Measurements from ENCODE around the gene EREG.
A peak's percentile ranks its signal among the peaks of the same experiment; 100 is the strongest.
"Not testable (repeated sequence)": the region's sequence is repeated elsewhere in the genome, so short reads cannot be mapped to it uniquely, and the experiment has no call there.

The EREG gene

GRCh38 chr4:74391346-74391745 lies 26.4 kb downstream of the EREG start:
- H3K4me3 ChIP-seq (ENCODE audit: low read depth, low read length) = no peak overlapping the region
- in situ Hi-C loops (cut with HindIII; ENCODE audit: low pct_ligation_motif_present, low sequenced_read_pairs) = loop anchor here (25.0 kb wide), 1 partner anchor 146 kb away; no protein-coding TSS in a partner anchor
- no peak overlapping the region for H3K27ac ChIP-seq
- no peak for DNase-seq
- H3K36me3 ChIP-seq (replicated peaks) = no peaks in the 10 kb centered on the region
- TF ChIP-seq CTCF (IDR thresholded peaks at IDR 0.05; ENCODE audit: low read depth, low read length, missing control alignments) = no peak
- no peaks in the 10 kb centered on the region for H3K27me3 ChIP-seq (replicated peaks)

DNA sequence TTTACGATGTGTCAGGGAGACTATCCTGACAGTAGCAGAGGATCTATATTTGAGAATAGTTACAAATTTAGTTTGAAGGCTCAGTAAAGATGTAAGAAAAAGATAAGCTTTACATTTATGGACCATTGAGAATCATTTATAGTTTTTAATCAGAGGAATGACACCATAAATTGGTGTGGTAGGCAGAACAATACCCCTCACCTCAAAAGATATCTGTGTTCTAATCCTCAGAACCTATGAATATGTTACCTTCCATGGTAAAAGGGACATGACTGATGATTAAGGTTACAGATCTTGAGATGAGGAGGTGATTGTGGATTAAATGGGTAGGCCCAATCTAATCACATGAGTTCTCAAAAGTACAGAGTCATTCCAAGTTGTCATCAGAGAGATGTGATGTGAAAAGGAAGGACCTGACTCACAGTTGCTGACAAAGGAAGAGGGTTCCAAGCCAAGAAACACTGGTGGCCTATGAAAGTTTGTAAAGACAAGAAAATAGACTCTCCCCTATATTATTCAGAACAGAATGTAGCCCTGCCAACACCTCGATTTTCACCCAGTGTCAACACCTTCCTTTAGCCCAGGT lies 27.0 kb downstream of the EREG start:
- Histone ChIP-seq H3K36me3 (replicated peaks) (no peaks in the 10 kb centered on the region), H3K4me3 (ENCODE audit: low read depth, low read length) (no peak overlapping the region), H3K27me3 (replicated peaks) (no peaks in the 10 kb centered on the region), H3K27ac (no peak overlapping the region)
- in situ Hi-C loops (cut with HindIII; ENCODE audit: low pct_ligation_motif_present, low sequenced_read_pairs) = loop anchor here (25.0 kb wide), 1 partner anchor 145 kb away; no protein-coding TSS in a partner anchor
- no peak for TF ChIP-seq CTCF (IDR thresholded peaks at IDR 0.05; ENCODE audit: low read depth, low read length, missing control alignments)
- DNase-seq = peak; percentile 21

DNA sequence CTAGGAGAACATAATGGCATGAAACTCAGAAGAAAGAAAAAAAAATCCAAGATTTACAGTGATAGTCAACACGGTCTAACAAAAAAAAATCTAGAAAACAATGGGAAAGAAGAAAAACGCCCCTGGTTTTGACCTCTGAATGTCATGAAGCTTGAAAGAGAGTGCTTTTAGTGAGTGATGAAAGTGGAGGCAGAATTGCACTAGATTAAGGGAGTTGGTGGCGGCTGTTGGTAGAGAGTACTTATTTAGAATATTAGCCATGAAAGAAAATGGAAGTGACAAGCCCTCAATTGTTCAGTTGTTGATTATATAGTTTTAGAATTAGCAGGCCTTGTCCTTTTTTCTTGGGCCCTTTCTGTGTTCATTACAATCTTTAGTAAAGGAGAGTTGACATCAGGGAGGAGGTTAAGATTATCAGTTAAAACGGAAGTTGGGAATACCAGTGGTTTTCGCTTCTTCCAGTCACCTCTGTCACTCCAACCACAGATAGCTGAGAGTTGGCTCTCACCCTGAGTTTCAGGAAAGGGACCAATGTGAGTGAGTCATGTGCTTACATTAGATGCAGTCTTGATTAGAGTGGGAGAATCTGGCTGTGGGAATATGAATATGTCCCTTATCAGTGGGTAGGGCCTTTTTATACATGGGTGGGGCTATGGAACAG lies 29.7 kb downstream of the EREG start:
- peak overlapping the region; percentile 56 for H3K27ac ChIP-seq
- peak; percentile 93 for DNase-seq
- TF ChIP-seq CTCF (IDR thresholded peaks at IDR 0.05; ENCODE audit: low read depth, low read length, missing control alignments) = no peak
- in situ Hi-C loops (cut with HindIII; ENCODE audit: low pct_ligation_motif_present, low sequenced_read_pairs) = loop anchor here (25.0 kb wide), 1 partner anchor 143 kb away; no protein-coding TSS in a partner anchor
- H3K36me3 ChIP-seq (replicated peaks) = no peaks in the 10 kb centered on the region
- no peak overlapping the region for H3K4me3 ChIP-seq (ENCODE audit: low read depth, low read length)
- no peaks in the 10 kb centered on the region for H3K27me3 ChIP-seq (replicated peaks)

GRCh38 chr4:74395633-74396032 lies 30.7 kb downstream of the EREG start:
- Histone ChIP-seq H3K27ac (peak overlapping the region; percentile 56), H3K4me3 (ENCODE audit: low read depth, low read length) (no peak overlapping the region), H3K27me3 (replicated peaks) (no peaks in the 10 kb centered on the region), H3K36me3 (replicated peaks) (no peaks in the 10 kb centered on the region)
- peak; percentile 40 for DNase-seq
- in situ Hi-C loops (cut with HindIII; ENCODE audit: low pct_ligation_motif_present, low sequenced_read_pairs) = loop anchor here (25.0 kb wide), 1 partner anchor 142 kb away; no protein-coding TSS in a partner anchor
- no peak for TF ChIP-seq CTCF (IDR thresholded peaks at IDR 0.05; ENCODE audit: low read depth, low read length, missing control alignments)

- no peak overlapping the region for H3K27ac ChIP-seq
- H3K27me3 ChIP-seq (replicated peaks) = no peaks in the 10 kb centered on the region
- no peak for TF ChIP-seq CTCF (IDR thresholded peaks at IDR 0.05; ENCODE audit: low read depth, low read length, missing control alignments)
- H3K4me3 ChIP-seq (ENCODE audit: low read depth, low read length) = no peak overlapping the region
- no peak for DNase-seq
- H3K36me3 ChIP-seq (replicated peaks) = no peaks in the 10 kb centered on the region
- in situ Hi-C loops (cut with HindIII; ENCODE audit: low pct_ligation_motif_present, low sequenced_read_pairs) = loop anchor here (25.0 kb wide), 1 partner anchor 139 kb away; no protein-coding TSS in a partner anchor
Observed at GRCh38 chr4:74397748-74398426, 32.9 kb downstream of the EREG start.

- not testable (repeated sequence) for H3K36me3 ChIP-seq (replicated peaks); H3K27ac ChIP-seq; DNase-seq; H3K27me3 ChIP-seq (replicated peaks); H3K4me3 ChIP-seq (ENCODE audit: low read depth, low read length)
- in situ Hi-C loops (cut with HindIII; ENCODE audit: low pct_ligation_motif_present, low sequenced_read_pairs) = loop anchor here (25.0 kb wide), 1 partner anchor 138 kb away; no protein-coding TSS in a partner anchor
Observed at GRCh38 chr4:74398894-74399589, 34.1 kb downstream of the EREG start.

Measured in brain microvascular endothelial cell (primary cell).